Liver (tissue), 9 donors: Measurements from ENCODE around the gene EFCAB11. TPM values are rescaled to one million over a fixed set of nuclear protein-coding genes. Genes with fewer than 3 reads are reported as not detected.

Experiments used
- DNase-seq: peaks from one replicate; pipeline ENCODE4 v3.0.0-alpha.2; 2017; ENCODE audit warnings: low spot score
- H3K27ac ChIP-seq, 2 donors: one replicate each; pipeline ENCODE4 v1.7.0; 2013; ENCODE audit warnings: inconsistent platforms in 2 of 2, low read length in 2 of 2, control low read depth in 1 of 2, low read depth in 1 of 2, mild to moderate bottlenecking in 1 of 2
- H3K27me3 ChIP-seq, 4 donors: one replicate each; pipeline versions ENCODE4 v1.6.1 to v1.7.0; 2013; ENCODE audit warnings: low read length in 3 of 4, inconsistent platforms in 1 of 4, mild to moderate bottlenecking in 1 of 4, moderate library complexity in 1 of 4; ENCODE audit not compliant: control insufficient read depth in 4 of 4, insufficient read depth in 4 of 4
- H3K36me3 ChIP-seq, 4 donors: one replicate each; pipeline versions ENCODE4 v1.6.1 to v1.7.0; 2013; ENCODE audit warnings: low read length in 3 of 4, mild to moderate bottlenecking in 3 of 4, low read depth in 1 of 4, moderate library complexity in 1 of 4; ENCODE audit not compliant: control insufficient read depth in 4 of 4, insufficient read depth in 3 of 4
- H3K4me1 ChIP-seq, 4 donors: one replicate each; pipeline versions ENCODE4 v1.6.1 to v1.7.0; 2013; ENCODE audit warnings: low read length in 3 of 4, mild to moderate bottlenecking in 3 of 4, moderate library complexity in 1 of 4; ENCODE audit not compliant: control insufficient read depth in 4 of 4, insufficient read depth in 4 of 4
- H3K4me3 ChIP-seq, 3 donors: one replicate each; pipeline versions ENCODE4 v1.6.1 to v1.7.0; 2013; ENCODE audit warnings: low read length in 3 of 3, control low read depth in 1 of 3, low read depth in 1 of 3, mild to moderate bottlenecking in 1 of 3
- H3K9ac ChIP-seq, 2 donors: one replicate each; pipeline ENCODE4 v1.7.0; 2013; ENCODE audit warnings: low read length in 2 of 2, mild to moderate bottlenecking in 2 of 2, moderate library complexity in 2 of 2, control low read depth in 1 of 2, low read depth in 1 of 2
- H3K9me3 ChIP-seq, 4 donors: one replicate each; pipeline versions ENCODE4 v1.6.1 to v1.7.0; 2013; ENCODE audit warnings: low read length in 3 of 4; ENCODE audit not compliant: control insufficient read depth in 4 of 4
- ATF3 ChIP-seq: IDR thresholded peaks from 2 replicates; pipeline ENCODE4 v1.6.1; 2016; ENCODE audit warnings: antibody characterized with exemption
- CTCF ChIP-seq: fragments of 150-350 bp; IDR thresholded peaks from 2 replicates; pipeline ENCODE4 v1.5.1; 2017; ENCODE audit warnings: improper control_type of control experiment, low read depth, low read length; ENCODE audit not compliant: missing input control
- EGR1 ChIP-seq, 2 donors: IDR thresholded peaks; 2 replicates each; pipeline ENCODE4 v1.6.1; 2016 to 2018; ENCODE audit warnings: antibody characterized with exemption in 2 of 2, low read depth in 2 of 2
- FOXA1 ChIP-seq: IDR thresholded peaks from 2 replicates; pipeline ENCODE4 v1.6.1; 2016; ENCODE audit warnings: antibody characterized with exemption
- GABPA ChIP-seq, 2 donors: IDR thresholded peaks in 1 of 2; conservative IDR thresholded peaks in 1 of 2; 2 replicates each; pipeline ENCODE4 v1.6.1; 2016; ENCODE audit warnings: antibody characterized with exemption in 2 of 2, mild to moderate bottlenecking in 1 of 2, moderate library complexity in 1 of 2
- HNF4A ChIP-seq, 2 donors: conservative IDR thresholded peaks; 2 replicates each; pipeline ENCODE4 v1.6.1; 2016; ENCODE audit warnings: antibody characterized with exemption in 2 of 2, mild to moderate bottlenecking in 2 of 2
- HNF4G ChIP-seq: IDR thresholded peaks from 2 replicates; pipeline ENCODE4 v1.6.1; 2016; ENCODE audit warnings: antibody characterized with exemption
- JUND ChIP-seq, 2 donors: IDR thresholded peaks; 2 replicates each; pipeline ENCODE4 v1.6.1; 2016; ENCODE audit warnings: antibody characterized with exemption in 2 of 2
- MAX ChIP-seq: IDR thresholded peaks from 2 replicates; pipeline ENCODE4 v1.6.1; 2016; ENCODE audit warnings: antibody characterized with exemption
- NR2F2 ChIP-seq: IDR thresholded peaks from 2 replicates; pipeline ENCODE4 v1.6.1; 2016; ENCODE audit warnings: antibody characterized with exemption
- RAD21 ChIP-seq, 2 donors: IDR thresholded peaks; 2 replicates each; pipeline ENCODE4 v1.6.1; 2016; ENCODE audit warnings: antibody characterized with exemption in 2 of 2, mild to moderate bottlenecking in 2 of 2
- RXRA ChIP-seq, 2 donors: IDR thresholded peaks; 2 replicates each; pipeline ENCODE4 v1.6.1; 2017 to 2018; ENCODE audit warnings: antibody characterized with exemption in 2 of 2, mild to moderate bottlenecking in 1 of 2
- SP1 ChIP-seq: IDR thresholded peaks from 2 replicates; pipeline ENCODE4 v1.6.1; 2018; ENCODE audit warnings: antibody characterized with exemption, mild to moderate bottlenecking
- TAF1 ChIP-seq: conservative IDR thresholded peaks from 2 replicates; pipeline ENCODE4 v1.6.1; 2016; ENCODE audit warnings: antibody characterized with exemption, mild to moderate bottlenecking
- YY1 ChIP-seq: IDR thresholded peaks from 2 replicates; pipeline ENCODE4 v1.6.1; 2016; ENCODE audit warnings: antibody characterized with exemption, mild to moderate bottlenecking
- WGBS: extraction: QIAGEN DNeasy Blood & Tissue Kit; methylation state at CpG from one replicate; pipeline ENCODE4 v1.1.7; 2013; 5-methylcytosine and 5-hydroxymethylcytosine counted together
- polyA plus RNA-seq, 2 donors: library from polyadenylated mRNA; stranded (reverse) in 1 of 2; unstranded in 1 of 2; fragments of 200-250 nt in 1 of 2; fragments of >200 nt in 1 of 2; fragmentation: Nextera tagmentation in 1 of 2; extraction: Ambion mirVana in 1 of 2; gene quantifications; one replicate each; pipeline versions ENCODE4 v1.2.1 to v1.2.3, GENCODE V29; 2013 to 2015
- total RNA-seq, 2 donors: library from RNA; depleted of rRNA; stranded (reverse); fragments of >200 nt; gene quantifications; one replicate each; pipeline ENCODE4 v1.2.3, GENCODE V29; 2014
- TF ChIP-seq, protein P1 (sequence below): IDR thresholded peaks from 2 replicates; pipeline ENCODE4 v1.6.1; 2016; ENCODE audit warnings: antibody characterized with exemption
- TF ChIP-seq, protein P2 (sequence below): IDR thresholded peaks from 2 replicates; pipeline ENCODE4 v1.6.1; 2016; ENCODE audit warnings: antibody characterized with exemption, mild to moderate bottlenecking
- donor health status: healthy.
- donor health status: healthy.
- donor health status: healthy.
- donor health status: healthy.
- donor health status: healthy.

The EFCAB11 gene
- total and polyA plus RNA-seq, 4 donors, result 2.1 to 4.7 (median 3.4) TPM

- no peak overlapping the region for H3K27ac ChIP-seq
- H3K4me1 ChIP-seq, result no peaks in the 10 kb centered on the region
- no peaks in the 10 kb centered on the region for H3K36me3 ChIP-seq
- no peak overlapping the region for H3K9ac ChIP-seq
- no peak for DNase-seq
- no peaks in the 10 kb centered on the region for H3K27me3 ChIP-seq
- 93% methylated on average over 3 of the region's 3 CpGs for WGBS
- TF ChIP-seq JUND (IDR thresholded peaks at IDR 0.05), result no peak
- TF ChIP-seq MAX, result no peak
- no peak for TF ChIP-seq RXRA (IDR thresholded peaks at IDR 0.05)
- no peak for TF ChIP-seq RAD21 (IDR thresholded peaks at IDR 0.05)
- TF ChIP-seq EGR1 (IDR thresholded peaks at IDR 0.05; ENCODE audit: low read depth in 2 of 2), result no peak
- TF ChIP-seq FOXA1, result no peak
- peaks cover 0 to 3% (median under 1%) of the 10 kb centered on the region in 4 donors for H3K9me3 ChIP-seq
- H3K4me3 ChIP-seq, result no peak overlapping the region
Observed at GRCh38 chr14:89826596-89826995, 127.9 kb downstream of the EFCAB11 start.

DNA sequence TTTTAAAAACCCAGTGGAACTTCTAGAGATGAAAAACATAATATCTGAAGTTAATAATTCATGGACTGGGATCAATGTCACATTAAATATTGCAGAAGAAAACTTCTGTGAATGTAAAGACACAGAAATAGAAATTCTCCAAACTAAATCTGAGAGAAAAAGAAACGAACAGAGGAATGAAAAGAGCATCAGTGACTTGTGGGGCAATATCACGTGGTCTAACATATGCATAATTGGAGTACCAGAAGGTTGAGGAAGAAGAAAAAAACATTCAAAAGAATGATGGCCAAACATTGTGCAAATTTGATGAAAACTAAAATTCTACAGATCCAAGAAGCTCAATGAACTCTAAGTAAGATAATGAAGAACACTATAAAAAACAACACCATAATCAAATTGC, 130.8 kb downstream of the EFCAB11 start:
- no peak overlapping the region for H3K9ac ChIP-seq
- H3K27me3 ChIP-seq, result no peaks in the 10 kb centered on the region
- H3K4me3 ChIP-seq, result no peak overlapping the region
- no peaks in the 10 kb centered on the region for H3K36me3 ChIP-seq
- no peaks in the 10 kb centered on the region for H3K4me1 ChIP-seq
- H3K9me3 ChIP-seq, result peaks cover 0 to 3% (median under 1%) of the 10 kb centered on the region in 4 donors
- TF ChIP-seq HNF4A (conservative IDR thresholded peaks at IDR 0.05), result no peak
- TF ChIP-seq YY1, result no peak
- no peak for TF ChIP-seq JUND (IDR thresholded peaks at IDR 0.05)
- no peak for TF ChIP-seq NR2F2
- no peak for TF ChIP-seq SP1
- TF ChIP-seq MAX, result no peak
- no peak for TF ChIP-seq RAD21 (IDR thresholded peaks at IDR 0.05)
- no peak for TF ChIP-seq FOXA1
- no peak for TF ChIP-seq TAF1
- TF ChIP-seq, protein P1, sequence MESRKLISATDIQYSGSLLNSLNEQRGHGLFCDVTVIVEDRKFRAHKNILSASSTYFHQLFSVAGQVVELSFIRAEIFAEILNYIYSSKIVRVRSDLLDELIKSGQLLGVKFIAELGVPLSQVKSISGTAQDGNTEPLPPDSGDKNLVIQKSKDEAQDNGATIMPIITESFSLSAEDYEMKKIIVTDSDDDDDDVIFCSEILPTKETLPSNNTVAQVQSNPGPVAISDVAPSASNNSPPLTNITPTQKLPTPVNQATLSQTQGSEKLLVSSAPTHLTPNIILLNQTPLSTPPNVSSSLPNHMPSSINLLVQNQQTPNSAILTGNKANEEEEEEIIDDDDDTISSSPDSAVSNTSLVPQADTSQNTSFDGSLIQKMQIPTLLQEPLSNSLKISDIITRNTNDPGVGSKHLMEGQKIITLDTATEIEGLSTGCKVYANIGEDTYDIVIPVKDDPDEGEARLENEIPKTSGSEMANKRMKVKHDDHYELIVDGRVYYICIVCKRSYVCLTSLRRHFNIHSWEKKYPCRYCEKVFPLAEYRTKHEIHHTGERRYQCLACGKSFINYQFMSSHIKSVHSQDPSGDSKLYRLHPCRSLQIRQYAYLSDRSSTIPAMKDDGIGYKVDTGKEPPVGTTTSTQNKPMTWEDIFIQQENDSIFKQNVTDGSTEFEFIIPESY, result no peak
- TF ChIP-seq ATF3, result no peak
- no peak for TF ChIP-seq HNF4G
- TF ChIP-seq GABPA (IDR thresholded peaks at IDR 0.05 in 1 of 2, conservative IDR thresholded peaks at IDR 0.05 in 1 of 2), result no peak
- TF ChIP-seq, protein P2, sequence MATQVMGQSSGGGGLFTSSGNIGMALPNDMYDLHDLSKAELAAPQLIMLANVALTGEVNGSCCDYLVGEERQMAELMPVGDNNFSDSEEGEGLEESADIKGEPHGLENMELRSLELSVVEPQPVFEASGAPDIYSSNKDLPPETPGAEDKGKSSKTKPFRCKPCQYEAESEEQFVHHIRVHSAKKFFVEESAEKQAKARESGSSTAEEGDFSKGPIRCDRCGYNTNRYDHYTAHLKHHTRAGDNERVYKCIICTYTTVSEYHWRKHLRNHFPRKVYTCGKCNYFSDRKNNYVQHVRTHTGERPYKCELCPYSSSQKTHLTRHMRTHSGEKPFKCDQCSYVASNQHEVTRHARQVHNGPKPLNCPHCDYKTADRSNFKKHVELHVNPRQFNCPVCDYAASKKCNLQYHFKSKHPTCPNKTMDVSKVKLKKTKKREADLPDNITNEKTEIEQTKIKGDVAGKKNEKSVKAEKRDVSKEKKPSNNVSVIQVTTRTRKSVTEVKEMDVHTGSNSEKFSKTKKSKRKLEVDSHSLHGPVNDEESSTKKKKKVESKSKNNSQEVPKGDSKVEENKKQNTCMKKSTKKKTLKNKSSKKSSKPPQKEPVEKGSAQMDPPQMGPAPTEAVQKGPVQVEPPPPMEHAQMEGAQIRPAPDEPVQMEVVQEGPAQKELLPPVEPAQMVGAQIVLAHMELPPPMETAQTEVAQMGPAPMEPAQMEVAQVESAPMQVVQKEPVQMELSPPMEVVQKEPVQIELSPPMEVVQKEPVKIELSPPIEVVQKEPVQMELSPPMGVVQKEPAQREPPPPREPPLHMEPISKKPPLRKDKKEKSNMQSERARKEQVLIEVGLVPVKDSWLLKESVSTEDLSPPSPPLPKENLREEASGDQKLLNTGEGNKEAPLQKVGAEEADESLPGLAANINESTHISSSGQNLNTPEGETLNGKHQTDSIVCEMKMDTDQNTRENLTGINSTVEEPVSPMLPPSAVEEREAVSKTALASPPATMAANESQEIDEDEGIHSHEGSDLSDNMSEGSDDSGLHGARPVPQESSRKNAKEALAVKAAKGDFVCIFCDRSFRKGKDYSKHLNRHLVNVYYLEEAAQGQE, result no peak
- no peak for TF ChIP-seq CTCF
- no peak for TF ChIP-seq EGR1 (IDR thresholded peaks at IDR 0.05; ENCODE audit: low read depth in 2 of 2)
- TF ChIP-seq RXRA (IDR thresholded peaks at IDR 0.05), result no peak
- WGBS, result 92% methylated on average over 2 of the region's 2 CpGs
- no peak for DNase-seq
- no peak overlapping the region for H3K27ac ChIP-seq
